Breast epithelium (tissue), 4 donors: Measurements from ENCODE around the gene ELMOD3. TPM values are rescaled to one million over a fixed set of nuclear protein-coding genes. Genes with fewer than 3 reads are reported as not detected.
"Not testable (repeated sequence)": the region's sequence is repeated elsewhere in the genome, so short reads cannot be mapped to it uniquely, and the experiment has no call there.

Experiments used
- DNase-seq, 2 donors: peaks; one replicate each; pipeline ENCODE4 v3.0.0-alpha.2; 2019; ENCODE audit warnings: low spot score in 2 of 2
- H3K27ac ChIP-seq, 2 donors: fragments of 200-600 bp; sonication (generic) in 1 of 2; one replicate each; pipeline ENCODE4 v1.5.1; 2016 to 2019; ENCODE audit warnings: mild to moderate bottlenecking in 1 of 2
- H3K27me3 ChIP-seq, 2 donors: fragments of 200-600 bp; sonication (generic) in 1 of 2; one replicate each; pipeline versions ENCODE4 v1.5.1 to v1.6.0; 2017 to 2019; ENCODE audit warnings: control low read depth in 1 of 2, mild to moderate bottlenecking in 1 of 2
- H3K36me3 ChIP-seq: fragments of 200-600 bp; one replicate; pipeline ENCODE4 v1.5.1; 2019
- H3K4me1 ChIP-seq, 2 donors: fragments of 200-600 bp; sonication (generic); one replicate each; pipeline ENCODE4 v1.5.1; 2016 to 2019; ENCODE audit warnings: control low read depth in 1 of 2
- H3K4me3 ChIP-seq, 3 donors: fragments of 200-600 bp; sonication (generic); 1 replicate in 2 of 3; 2 replicates in 1 of 3; pipeline ENCODE4 v1.5.1; 2016 to 2019; ENCODE audit warnings: mild to moderate bottlenecking in 3 of 3, moderate library complexity in 2 of 3
- H3K9me3 ChIP-seq, 2 donors: fragments of 200-600 bp; sonication (generic) in 1 of 2; one replicate each; pipeline ENCODE4 v1.5.1; 2016 to 2019; ENCODE audit warnings: control low read depth in 1 of 2
- CTCF ChIP-seq, 3 donors: fragments of 450-650 bp; IDR thresholded peaks; one replicate each; pipeline ENCODE4 v1.5.1; 2016 to 2017; ENCODE audit warnings: antibody characterized with exemption in 3 of 3, mild to moderate bottlenecking in 3 of 3, moderate library complexity in 3 of 3
- POLR2A ChIP-seq: fragments of 450-650 bp; IDR thresholded peaks from one replicate; pipeline ENCODE4 v1.6.1; 2016; ENCODE audit warnings: antibody characterized with exemption, mild to moderate bottlenecking, moderate library complexity
- POLR2AphosphoS5 ChIP-seq, 3 donors: sonication (generic); formaldehyde crosslinking; IDR thresholded peaks; one replicate each; pipeline ENCODE4 v1.6.1; 2017; ENCODE audit warnings: antibody characterized with exemption in 3 of 3
- intact Hi-C: fragments of 100-400 bp; cut with DNase I; formaldehyde crosslinking; loops from one replicate; pipeline ENCODE4 v1.15.1; 2023; ENCODE audit warnings: low total_unique reads
- total RNA-seq, 3 donors: library from RNA; depleted of rRNA; stranded (reverse); fragments of >200 nt; gene quantifications; one replicate each; pipeline ENCODE4 v1.1.0, GENCODE V29; 2016

Gene ELMOD3
- total RNA-seq, 3 donors from 2014 or later, result 42.9 to 149 (median 47.0) TPM

- no peak for TF ChIP-seq CTCF (IDR thresholded peaks at IDR 0.05)
- no peak for TF ChIP-seq POLR2A
- no peak overlapping the region for H3K27ac ChIP-seq
- no peaks in the 10 kb centered on the region for H3K4me1 ChIP-seq
These were observed 44.2 kb upstream of the ELMOD3 start for GRCh38 chr2:85310330-85310729.

GRCh38 chr2:85312404-85312803 lies 42.2 kb upstream of the ELMOD3 start:
- no peaks in the 10 kb centered on the region for H3K4me1 ChIP-seq
- no peak overlapping the region for H3K4me3 ChIP-seq
- H3K27me3 ChIP-seq, result no peaks in the 10 kb centered on the region
- intact Hi-C loops, result loop anchor here (10.0 kb wide), 1 partner anchor 1098 kb away; no protein-coding TSS in a partner anchor
- DNase-seq, result no peak
- TF ChIP-seq CTCF (IDR thresholded peaks at IDR 0.05) (no peak), POLR2AphosphoS5 (IDR thresholded peaks at IDR 0.05) (no peak), POLR2A (no peak)
- no peaks in the 10 kb centered on the region for H3K36me3 ChIP-seq
- H3K9me3 ChIP-seq, result no peaks in the 10 kb centered on the region
- H3K27ac ChIP-seq, result no peak overlapping the region

More at GRCh38 chr2:85310330-85310729, 44.2 kb upstream of the ELMOD3 start:
- Histone ChIP-seq H3K27me3 (no peaks in the 10 kb centered on the region), H3K36me3 (peaks cover 2% of the 10 kb centered on the region), H3K4me3 (no peak overlapping the region), H3K9me3 (no peaks in the 10 kb centered on the region)
- no peak for DNase-seq
- intact Hi-C loops, result loop anchor here (10.0 kb wide), 1 partner anchor 1096 kb away; no protein-coding TSS in a partner anchor

GRCh38 chr2:85314884-85315242 lies 39.7 kb upstream of the ELMOD3 start:
- intact Hi-C loops, result loop anchor here (10.0 kb wide), 1 partner anchor 1100 kb away; no protein-coding TSS in a partner anchor
- no peak for DNase-seq
- Histone ChIP-seq H3K4me3 (no peak overlapping the region), H3K36me3 (no peaks in the 10 kb centered on the region), H3K4me1 (no peaks in the 10 kb centered on the region), H3K9me3 (no peaks in the 10 kb centered on the region), H3K27ac (no peak overlapping the region), H3K27me3 (no peaks in the 10 kb centered on the region)
- no peak for TF ChIP-seq POLR2A
- no peak for TF ChIP-seq POLR2AphosphoS5 (IDR thresholded peaks at IDR 0.05)
- TF ChIP-seq CTCF (IDR thresholded peaks at IDR 0.05), result no peak

GRCh38 chr2:85315921-85316320 lies 38.6 kb upstream of the ELMOD3 start:
- H3K4me3 ChIP-seq, H3K9me3 ChIP-seq, H3K27ac ChIP-seq, H3K27me3 ChIP-seq, H3K4me1 ChIP-seq, H3K36me3 ChIP-seq, DNase-seq: not testable (repeated sequence)
- intact Hi-C loops, result loop anchor here (10.0 kb wide), 1 partner anchor 1101 kb away; no protein-coding TSS in a partner anchor

GRCh38 chr2:85318222-85319074 lies 36.1 kb upstream of the ELMOD3 start:
- H3K9me3 ChIP-seq, result no peaks in the 10 kb centered on the region
- intact Hi-C loops, result loop anchor here (10.0 kb wide), 1 partner anchor 1104 kb away; no protein-coding TSS in a partner anchor
- no peak for TF ChIP-seq CTCF (IDR thresholded peaks at IDR 0.05)
- no peak for TF ChIP-seq POLR2AphosphoS5 (IDR thresholded peaks at IDR 0.05)
- TF ChIP-seq POLR2A, result no peak
- no peaks in the 10 kb centered on the region for H3K27me3 ChIP-seq
- H3K36me3 ChIP-seq, result no peaks in the 10 kb centered on the region
- H3K4me3 ChIP-seq, result no peak overlapping the region
- DNase-seq, result no peak
- H3K27ac ChIP-seq, result peak overlapping the region in 1 of 2 donors; percentile 26
- H3K4me1 ChIP-seq, result no peaks in the 10 kb centered on the region
